Retina (tissue), 1 donor: Measurements from ENCODE around the gene MTMR11.
"Not testable (repeated sequence)": the region's sequence is repeated elsewhere in the genome, so short reads cannot be mapped to it uniquely, and the experiment has no call there.

ENCODE experiments used
- DNase-seq: peaks from one replicate; pipeline ENCODE4 v3.0.0-alpha.2; 2016

Gene MTMR11, protein sequence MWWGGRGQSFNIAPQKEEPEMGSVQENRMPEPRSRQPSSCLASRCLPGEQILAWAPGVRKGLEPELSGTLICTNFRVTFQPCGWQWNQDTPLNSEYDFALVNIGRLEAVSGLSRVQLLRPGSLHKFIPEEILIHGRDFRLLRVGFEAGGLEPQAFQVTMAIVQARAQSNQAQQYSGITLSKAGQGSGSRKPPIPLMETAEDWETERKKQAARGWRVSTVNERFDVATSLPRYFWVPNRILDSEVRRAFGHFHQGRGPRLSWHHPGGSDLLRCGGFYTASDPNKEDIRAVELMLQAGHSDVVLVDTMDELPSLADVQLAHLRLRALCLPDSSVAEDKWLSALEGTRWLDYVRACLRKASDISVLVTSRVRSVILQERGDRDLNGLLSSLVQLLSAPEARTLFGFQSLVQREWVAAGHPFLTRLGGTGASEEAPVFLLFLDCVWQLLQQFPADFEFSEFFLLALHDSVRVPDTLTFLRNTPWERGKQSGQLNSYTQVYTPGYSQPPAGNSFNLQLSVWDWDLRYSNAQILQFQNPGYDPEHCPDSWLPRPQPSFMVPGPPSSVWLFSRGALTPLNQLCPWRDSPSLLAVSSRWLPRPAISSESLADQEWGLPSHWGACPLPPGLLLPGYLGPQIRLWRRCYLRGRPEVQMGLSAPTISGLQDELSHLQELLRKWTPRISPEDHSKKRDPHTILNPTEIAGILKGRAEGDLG

DNA sequence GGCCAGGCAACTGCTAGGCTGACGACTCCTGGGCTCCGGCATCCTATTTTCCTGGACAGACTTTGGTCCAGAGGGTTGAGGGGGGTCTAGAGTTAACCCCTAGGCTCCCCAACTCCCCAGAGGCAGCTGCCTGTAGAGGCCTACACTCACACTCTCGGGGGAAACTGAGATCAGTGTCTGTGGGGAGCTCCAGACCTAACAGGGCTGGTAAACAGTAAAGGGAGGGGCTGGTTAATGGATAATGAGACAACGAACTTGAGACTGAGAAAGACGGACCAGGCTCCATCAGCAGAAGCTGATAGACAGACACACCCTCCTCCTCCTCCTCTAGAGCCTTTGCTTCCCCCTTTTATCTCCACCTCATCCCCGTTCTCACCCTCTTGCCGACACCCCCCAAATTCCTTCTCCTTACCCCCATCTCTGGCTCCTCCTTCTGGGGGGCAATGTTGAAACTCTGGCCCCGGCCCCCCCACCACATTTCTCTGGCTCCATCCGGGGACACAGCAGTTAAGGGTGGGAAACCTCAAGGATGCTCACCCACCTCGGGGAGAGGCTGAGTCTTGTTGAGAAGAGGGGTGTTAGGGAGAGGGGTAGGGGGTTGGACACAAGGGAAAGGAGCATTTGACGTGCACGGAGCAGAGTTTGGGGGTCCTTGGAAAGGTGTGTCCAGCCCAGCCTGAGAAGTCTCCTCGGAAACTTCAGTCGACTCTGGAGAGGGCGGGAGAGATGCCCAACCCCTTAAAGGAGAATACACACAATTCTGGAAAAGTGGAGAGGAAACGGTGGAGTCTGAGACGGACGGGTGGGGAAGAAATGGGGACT, at the start of gene MTMR11:
MTMR11 (minus strand) TSS at position 710 of the 822 bp plus-strand sequence; CDS start at position 478, 232 bp downstream.
- DNase-seq, result peak; percentile 47

DNA sequence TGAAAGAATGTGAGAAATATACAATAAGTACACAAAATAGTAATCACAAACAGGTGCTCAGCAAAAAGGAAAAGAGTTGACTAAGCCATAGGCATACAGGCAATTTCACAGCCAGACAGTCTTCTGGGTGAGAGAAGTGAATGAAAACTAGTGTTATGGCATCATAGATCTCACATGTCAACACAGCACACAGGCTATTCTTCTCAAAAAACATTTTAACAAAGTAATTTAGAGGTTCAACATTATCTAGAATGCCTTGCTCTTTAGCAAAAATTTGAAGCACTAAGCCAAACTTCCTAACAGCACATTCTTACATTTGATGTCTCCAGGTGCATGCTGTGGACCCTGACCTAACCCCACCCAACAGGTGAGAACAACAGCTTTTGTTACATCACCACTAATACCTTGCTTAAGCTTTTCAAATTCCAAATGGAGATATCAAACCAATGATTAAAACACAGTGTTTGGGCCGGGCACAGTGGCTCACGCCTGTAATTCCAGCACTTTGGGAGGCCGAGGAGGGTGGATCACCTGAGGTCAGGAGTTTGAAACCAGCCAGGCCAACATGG, 43.4 kb upstream of the MTMR11 start:
- no peak for DNase-seq

DNA sequence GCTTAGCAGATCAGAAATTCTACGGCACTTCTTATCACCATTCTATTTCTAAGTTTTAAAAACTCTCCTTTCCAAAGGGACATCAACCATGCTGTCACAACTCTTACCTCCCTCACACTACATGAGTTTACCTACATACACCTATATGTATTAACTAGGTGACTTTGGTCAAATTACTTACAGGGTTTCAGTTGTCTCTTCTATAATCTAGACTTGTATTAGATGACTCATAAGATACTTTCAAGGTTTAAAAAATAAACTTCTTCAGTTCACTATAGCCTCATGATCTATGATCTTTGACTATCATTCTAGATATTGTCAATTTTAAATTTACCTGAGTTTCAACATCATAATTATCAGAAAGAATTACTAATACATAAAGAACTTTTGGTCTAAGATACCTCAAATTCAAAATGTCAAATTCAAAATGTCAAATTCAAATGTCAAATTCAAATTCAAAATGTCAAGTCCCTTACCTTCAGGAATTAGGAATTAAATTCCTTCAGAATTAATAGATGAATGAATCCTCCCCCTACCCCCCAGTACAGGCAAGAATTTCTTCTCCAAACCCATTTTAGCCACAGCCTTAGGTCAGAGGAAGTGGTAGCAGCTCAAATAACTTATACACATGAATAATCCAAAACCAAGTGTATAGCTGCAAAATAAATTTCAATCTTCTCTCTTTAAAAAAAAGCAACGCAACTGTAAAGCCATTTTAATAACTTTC, 42.7 kb upstream of the MTMR11 start:
- DNase-seq, result no peak

DNA sequence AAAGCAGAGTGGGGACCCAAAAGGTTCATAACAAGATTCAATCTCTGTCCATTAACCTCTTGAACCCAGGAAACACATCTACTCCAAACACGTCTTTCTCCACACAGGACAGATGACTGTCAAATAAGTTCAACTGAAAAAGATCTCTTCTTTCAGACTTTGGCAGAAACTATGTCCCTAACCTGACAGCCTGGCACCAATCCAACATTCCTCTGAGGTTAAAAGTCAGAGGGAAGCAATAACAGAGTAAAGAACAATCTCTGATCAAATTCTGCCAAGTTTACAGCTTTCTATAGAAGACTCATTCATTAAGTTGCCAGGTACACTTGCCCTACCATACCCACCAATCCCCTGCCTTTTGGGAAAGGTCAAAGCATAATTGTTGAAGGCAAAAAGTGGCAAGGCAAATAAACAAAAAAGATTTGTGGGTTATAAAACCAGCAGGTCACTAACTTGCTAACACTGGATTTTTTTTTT, 41.9 kb upstream of the MTMR11 start:
- DNase-seq, result no peak

DNA sequence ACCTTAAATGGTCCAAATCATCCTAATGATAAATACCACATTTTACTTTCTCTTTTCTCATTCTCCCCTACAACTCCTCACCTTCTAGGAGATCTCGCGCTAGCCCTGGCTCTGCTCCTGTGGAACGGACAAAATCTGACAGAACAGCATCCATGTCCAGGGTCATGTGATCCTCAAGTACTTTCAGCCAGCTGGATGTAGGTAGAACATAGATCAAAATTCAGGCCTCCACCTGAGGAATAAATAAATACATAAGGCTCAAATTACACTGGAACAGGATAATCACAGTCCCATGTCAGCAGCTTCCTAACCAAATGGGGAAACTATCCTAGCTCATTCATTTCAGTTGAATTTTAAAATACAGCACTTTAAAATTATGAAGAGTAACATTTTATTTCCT, 40.7 kb upstream of the MTMR11 start:
- no peak for DNase-seq

DNA sequence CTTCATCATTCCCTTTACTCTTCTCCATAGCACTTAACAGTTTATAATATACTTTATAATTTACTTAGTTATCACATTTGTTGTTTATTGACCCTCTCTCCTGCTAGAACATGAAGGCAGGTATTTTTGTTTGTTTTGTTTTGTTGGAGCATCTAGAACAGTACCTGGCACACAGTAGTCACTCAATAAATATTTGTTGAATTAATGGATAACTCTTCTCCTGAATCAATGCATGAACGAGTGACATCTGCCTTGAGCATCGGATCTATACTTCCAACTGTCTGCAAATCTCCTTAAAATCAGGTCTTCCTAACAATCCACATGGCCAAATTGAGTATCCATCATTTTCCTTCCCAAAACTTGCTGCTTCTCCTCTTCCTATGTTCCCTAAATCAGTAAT, 35.9 kb upstream of the MTMR11 start:
- DNase-seq, result no peak

DNA sequence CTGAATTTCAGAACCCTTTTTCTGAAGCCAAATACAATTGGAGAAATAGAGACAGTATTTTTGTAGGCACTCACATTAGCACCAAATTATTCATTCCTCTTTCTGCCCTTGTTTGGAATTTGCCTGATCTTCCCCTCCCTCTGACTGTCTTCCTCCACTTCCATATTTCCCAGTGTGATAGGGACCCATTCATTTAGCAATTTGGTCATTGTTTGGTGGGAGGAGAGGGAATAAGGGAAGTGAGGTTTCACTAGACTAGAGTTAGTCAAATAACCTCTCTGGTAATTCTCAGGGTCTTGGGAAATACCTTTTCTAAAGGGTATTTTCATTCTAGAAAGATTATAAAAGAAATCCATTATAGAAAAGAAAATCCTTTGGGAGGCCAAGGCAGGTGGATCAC, 31.0 kb upstream of the MTMR11 start:
- no peak for DNase-seq

DNA sequence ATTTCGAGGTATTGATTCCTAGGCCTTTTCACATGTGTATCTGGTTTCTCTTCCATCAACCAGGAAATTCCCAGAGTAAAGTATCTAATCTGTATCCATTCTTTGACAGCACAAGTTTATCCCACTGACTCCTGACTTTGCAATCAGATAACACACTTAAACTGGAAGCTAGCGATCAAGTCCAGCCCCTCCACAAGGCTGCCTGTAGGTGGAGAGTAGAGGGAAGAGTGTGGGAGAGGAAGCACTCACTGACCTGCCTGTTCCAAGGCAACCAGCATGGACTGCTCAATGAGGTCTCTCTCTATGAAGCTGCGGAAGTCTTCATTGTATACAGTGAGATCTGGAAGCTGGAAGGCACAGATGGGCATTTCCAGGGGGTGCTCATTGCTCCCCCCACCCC, 30.4 kb upstream of the MTMR11 start:
- DNase-seq, result no peak

DNA sequence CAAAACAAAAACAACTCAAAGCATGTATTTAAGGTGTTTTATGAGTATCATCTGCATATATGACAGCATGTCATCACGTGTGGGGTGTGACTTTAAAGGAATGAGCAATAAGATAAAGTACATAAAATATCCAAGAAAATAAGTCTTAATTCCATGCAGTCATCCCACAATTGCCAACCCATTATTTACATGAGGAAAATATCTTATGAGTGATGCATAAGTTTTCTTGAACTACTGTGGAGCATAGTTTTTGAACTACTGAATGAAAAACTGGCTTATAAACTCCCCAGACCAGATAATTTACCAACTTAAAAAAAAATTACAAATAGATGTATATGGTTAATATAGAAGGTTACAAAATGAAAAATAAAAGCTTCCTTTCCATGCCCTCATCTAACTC, 29.7 kb upstream of the MTMR11 start:
- no peak for DNase-seq

DNA sequence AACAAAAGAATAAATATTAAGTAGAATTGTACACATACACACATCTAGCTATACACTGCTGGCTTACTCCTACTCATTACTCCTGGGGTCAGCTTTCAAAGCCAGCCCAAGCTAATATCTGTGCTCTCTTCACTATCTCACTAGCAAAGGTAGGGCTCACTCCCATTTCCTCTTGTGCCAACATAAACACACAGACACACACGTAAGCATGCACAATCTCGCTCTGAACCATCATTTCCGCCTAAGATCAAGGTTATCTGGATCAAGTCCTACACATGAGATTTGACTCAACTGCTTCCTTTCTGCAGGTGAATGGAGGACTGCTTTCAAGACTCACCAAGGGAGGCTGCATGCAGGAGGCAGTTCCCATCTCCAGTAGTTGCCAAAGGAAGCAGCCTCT, 28.8 kb upstream of the MTMR11 start:
- no peak for DNase-seq

DNA sequence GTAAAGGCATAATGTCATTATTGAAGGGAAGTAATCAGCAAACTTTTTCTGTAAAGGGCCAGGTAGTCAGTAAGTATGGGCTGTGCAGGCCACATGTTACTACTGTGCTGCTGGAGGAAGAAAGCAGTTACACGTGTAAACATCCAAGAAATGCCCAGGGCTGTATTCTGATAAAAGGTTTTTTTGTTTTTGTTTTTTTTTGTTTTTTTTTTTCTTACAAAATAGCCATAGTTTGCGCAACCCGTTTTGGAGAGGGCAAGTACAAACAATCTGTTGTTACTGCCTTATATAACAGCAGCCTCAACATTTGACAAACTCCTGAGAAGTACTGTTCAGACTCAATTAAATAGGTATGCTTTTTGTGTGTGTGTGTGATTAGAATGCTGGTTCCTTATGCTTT, 26.7 kb upstream of the MTMR11 start:
- DNase-seq, result no peak

DNA sequence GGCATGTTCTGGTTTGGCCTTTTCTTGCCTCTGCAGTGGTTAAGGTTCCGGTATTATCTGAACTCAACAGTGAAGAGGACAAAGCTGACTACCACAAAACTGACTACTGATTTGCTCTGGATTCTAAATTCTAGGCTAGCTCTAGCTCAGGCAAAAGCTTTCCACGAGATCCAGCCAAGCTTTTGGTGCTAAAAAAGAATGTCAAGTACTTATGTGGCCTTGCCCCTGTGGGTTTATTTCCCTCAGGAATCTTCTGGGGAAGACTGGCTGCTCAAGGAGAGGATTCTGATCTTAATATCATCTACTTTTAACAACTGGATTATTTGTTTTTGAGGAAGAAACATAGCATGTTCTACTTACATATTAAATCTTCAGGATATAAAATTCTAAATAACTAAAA, 26.1 kb upstream of the MTMR11 start:
- no peak for DNase-seq

DNA sequence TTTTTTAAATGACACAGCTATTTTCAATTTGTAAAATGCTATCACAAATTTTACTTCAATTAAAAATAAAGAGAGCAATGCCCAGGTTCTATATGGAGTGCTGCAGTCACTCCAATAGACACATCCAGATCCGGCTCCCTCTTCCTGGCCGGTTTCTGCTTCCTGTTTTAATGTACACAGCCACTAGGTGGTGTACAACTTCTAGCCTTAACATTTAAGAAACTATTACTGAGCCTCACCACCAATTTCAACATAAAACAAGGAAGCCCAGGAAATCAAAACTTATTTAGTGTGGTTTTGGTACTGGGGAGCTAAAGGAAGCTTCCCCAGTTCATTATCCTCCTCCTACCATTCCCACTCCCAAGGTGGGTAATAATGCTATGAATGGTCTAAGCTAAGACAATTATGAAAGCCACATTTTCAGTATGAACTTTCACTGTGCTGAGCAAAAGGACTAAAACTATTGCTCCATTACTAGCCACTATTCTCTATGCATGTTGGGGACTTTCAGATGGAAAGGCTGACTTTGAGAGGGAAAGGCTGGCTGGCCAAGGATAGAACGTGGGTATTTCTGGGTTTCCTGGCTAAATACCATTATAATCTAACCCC, 25.5 kb upstream of the MTMR11 start:
- DNase-seq, result peak; percentile 70

DNA sequence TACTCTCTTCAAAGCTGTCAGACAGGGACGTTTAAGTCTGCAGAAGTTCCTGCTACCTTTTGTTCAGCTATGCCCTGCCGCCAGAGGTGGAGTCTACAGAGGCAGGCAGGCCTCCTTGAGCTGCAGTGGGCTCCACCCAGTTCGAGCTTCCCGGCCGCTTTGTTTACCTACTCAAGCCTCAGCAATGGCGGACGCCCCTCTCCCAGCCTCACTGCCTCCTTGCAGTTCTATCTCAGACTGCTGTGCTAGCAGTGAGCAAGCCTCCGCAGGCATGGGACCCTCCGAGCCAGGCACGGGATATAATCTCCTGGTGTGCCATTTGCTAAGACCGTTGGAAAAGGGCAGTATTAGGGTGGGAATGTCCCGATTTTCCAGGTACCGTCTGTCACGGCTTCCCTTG, 20.9 kb upstream of the MTMR11 start:
- DNase-seq, result not testable (repeated sequence)

DNA sequence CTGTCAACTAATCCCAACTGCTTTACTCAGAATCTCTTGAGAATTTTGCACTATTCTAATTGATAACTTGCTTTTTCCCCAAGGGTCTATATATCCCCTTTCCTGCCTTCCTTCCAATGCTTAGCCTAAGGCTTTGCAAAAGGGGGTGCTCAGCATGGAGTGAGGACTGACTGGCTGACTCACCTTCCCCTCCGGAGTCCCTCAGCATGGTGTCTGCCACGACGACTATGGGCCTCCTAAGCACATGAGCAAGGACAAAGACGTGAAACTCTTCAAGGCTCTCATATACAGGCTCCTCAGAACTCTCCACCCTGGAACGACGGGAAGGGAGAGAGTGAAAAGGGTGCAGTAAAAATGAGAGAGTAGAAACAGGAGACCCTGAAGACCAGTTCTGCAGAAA, 13.2 kb upstream of the MTMR11 start:
- DNase-seq, result no peak

DNA sequence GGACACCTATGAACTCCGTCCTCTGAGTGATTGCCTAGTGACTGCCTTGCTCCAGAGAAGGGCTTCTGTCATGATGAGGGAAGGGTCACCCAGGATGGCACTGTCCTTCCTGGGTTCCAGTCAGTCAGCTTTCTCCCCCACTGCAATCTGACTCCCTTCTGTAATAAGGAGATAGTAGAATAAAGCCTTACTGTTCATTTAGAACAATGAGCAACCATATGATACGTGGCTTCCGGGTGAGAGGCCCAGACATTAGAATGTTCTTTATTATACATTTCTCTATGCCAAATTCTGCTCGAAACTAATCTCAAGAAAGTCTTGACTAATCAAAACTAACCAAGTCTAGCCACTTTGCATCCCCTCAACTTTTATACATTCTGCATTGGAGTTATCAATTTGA, 8.5 kb upstream of the MTMR11 start:
- no peak for DNase-seq

DNA sequence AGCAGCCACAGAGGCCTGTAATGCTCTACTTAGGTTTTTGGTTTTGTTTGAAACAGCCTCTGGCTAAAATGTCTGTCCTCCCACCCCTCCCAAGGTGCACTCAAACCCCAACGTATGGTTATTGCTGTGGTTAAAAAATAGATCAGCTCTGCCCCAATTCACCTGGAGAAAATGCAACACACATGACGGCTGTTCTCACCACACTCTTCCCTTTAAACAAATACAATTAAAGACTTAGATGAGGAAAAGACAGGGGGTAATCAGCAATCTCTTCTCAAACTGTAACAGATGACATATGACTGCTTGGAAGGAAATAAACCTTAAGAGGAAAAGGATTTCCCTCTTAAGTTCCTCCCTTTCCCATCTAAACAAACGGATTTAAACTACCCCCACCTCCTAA, 6.2 kb upstream of the MTMR11 start:
- no peak for DNase-seq

DNA sequence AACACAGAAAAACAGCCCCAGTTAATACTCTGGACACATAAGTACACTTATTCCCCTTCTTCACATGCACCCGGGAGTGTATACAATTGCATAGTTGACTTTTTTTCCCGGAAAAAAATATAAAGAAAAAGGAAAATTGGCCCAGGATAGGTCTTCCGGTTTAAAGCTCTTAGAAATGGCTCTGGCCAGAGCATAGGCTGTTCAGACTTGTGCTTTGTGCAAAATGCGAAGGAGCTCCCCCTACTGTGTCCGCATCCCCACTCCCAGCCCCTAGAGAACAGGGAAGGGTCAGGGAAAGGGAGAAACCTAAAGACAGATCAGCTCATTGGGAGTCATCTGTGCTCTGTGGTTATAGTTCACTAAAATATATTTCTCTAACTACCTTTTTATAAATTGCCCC, 5.5 kb upstream of the MTMR11 start:
- peak; percentile 43 for DNase-seq

DNA sequence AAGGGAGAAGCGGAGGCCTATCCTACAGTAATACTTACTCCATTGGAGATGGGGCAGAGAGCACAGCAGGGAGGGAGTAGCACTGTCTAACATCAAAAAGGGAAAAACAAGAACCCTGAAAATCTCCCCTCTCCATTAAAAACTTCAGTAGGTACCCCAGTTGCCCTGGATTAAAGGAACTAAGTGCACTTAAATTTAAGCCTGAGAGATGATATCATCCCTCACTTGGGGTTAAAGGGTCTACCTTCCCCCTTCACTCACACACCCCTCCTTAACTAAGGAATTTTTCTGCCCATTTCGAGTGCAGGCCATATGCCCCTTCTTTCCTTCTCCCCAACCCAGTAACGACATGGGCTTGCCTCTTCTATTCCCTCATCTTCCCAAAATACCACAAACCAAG, 3.7 kb upstream of the MTMR11 start:
- DNase-seq, result no peak

DNA sequence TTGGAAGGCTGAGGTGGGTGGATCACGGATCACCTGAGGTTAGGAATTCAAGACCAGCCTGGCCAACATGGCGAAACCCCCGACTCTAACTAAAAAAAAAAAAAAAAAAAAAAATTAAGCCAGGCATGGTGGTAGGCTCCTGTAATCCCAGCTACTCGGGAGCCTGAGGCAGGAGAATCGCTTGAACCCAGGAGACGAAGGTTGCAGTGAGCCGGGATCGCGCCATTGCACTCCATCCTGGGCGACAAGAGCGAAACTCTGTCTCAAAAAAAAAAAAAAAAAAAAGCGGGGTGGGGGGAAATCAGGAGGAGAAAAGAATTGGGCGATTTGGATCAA, 2.0 kb upstream of the MTMR11 start:
- not testable (repeated sequence) for DNase-seq

DNA sequence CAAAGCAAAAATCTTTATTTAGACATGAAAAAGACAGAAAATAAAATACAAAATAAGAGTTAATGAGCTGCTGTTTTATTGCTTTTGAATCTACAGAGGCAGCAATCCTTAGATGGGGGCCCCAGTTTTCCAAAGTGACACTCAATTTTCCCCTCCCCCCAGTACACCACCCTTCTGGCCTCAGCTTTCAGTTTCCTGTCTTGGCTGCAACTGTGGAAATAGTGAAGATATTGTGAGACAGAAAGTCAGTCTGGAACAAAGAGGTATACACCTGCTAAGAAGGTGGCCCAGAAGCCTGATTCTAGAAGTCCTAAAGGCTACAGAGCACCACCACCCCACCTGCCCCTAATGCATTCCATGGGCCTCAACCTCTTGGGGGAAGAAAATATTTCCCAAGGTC, 1.1 kb upstream of the MTMR11 start:
- DNase-seq, result no peak
